ENCODE results near the gene RNF26. TPM values are rescaled to one million over a fixed set of nuclear protein-coding genes. Genes with fewer than 3 reads are reported as not detected.

Gene RNF26
- total RNA-seq, 1 donor from 2014 or later, result 27.9 TPM

Other genes starting within 250 kb of the RNF26 start
- 55.0 and 55.6 TPM in 2 replicates for gene HMBS, start 249.6 kb upstream of the RNF26 start, total RNA-seq
- gene DPAGT1, start 232.7 kb upstream of the RNF26 start, total RNA-seq, result 81.8 and 84.4 TPM in 2 replicates
- gene C2CD2L, start 227.2 kb upstream of the RNF26 start, total RNA-seq, result 35.7 and 38.2 TPM in 2 replicates
- gene HINFP, start 212.9 kb upstream of the RNF26 start, total RNA-seq, result 31.2 and 35.2 TPM in 2 replicates
- gene ABCG4, start 185.5 kb upstream of the RNF26 start, total RNA-seq, result 0.07 TPM in 1 of 2 replicates, not detected in the other
- 24.1 and 29.5 TPM in 2 replicates for gene NLRX1, start 165.8 kb upstream of the RNF26 start, total RNA-seq
- gene NHERF4, start 149.1 kb upstream of the RNF26 start, total RNA-seq, result 0.56 TPM in 1 of 2 replicates, not detected in the other
- 38.1 and 39.9 TPM in 2 replicates for gene CBL, start 128.2 kb upstream of the RNF26 start, total RNA-seq
- 6.0 and 6.6 TPM in 2 replicates for gene MCAM, start 17.4 kb upstream of the RNF26 start, total RNA-seq
- gene C1QTNF5, start 6.4 kb downstream of the RNF26 start, total RNA-seq, result not detected in 2 replicates
- not detected in 2 replicates for gene MFRP, start 12.2 kb downstream of the RNF26 start, total RNA-seq
- 0.22 and 0.36 TPM in 2 replicates for gene USP2, start 47.2 kb downstream of the RNF26 start, total RNA-seq
- gene THY1, start 88.6 kb downstream of the RNF26 start, total RNA-seq, result 0.83 and 1.0 TPM in 2 replicates

All from activated T-helper 1 cell treated with anti-CD3 and anti-CD28 coated beads, Interleukin-12 subunit alpha, Interleukin-12 subunit beta, Interleukin-2, Interleukin-4 antibody, amounts not matched to agents 30 ng/mL and 10 ng/mL and 1 ng/mL, durations not matched to agents 14 hours and 24 hours and 36 hours (primary cell).